Endothelial cell of umbilical vein (primary cell): ENCODE results near the gene PRR14. TPM values are rescaled to one million over a fixed set of nuclear protein-coding genes. Genes with fewer than 3 reads are reported as not detected.
"Not testable (repeated sequence)": the region's sequence is repeated elsewhere in the genome, so short reads cannot be mapped to it uniquely, and the experiment has no call there.

ENCODE experiments used
- BruUV-seq: library from RNA; stranded (reverse); fragments of 400-500 nt; replicated peaks from 2 replicates; lab custom pipeline; 2021; lab: Mats Ljungman, UMichigan
- CTCF ChIA-PET: fragments of 300-600, 350-600 bp; sonication (Branson Sonifier 250); formaldehyde crosslinking; loops from one replicate; lab custom pipeline; 2021; ENCODE audit warnings: antibody characterized with exemption, inconsistent platforms; lab: Charles Lee
- POLR2A ChIA-PET: fragments of 300-600, 350-600 bp; sonication (Branson Sonifier 250); formaldehyde crosslinking; loops from one replicate; lab custom pipeline; 2021; ENCODE audit warnings: antibody characterized with exemption, inconsistent platforms; lab: Charles Lee
- DNase-seq: peaks from one replicate; pipeline ENCODE4 v3.0.0-alpha.2; 2011; ENCODE audit warnings: low read depth, low spot score
- FAIRE-seq: peaks from 2 replicates; lab custom pipeline; 2011; peaks lifted over from hg19 to GRCh38; lab: Jason Lieb, UNC
- H2AFZ ChIP-seq: 2 replicates; pipeline ENCODE4 v1.6.0; 2012; ENCODE audit warnings: low read depth, low read length, control low read depth, inconsistent platforms
- H3K27ac ChIP-seq: 2 replicates; pipeline ENCODE4 v1.5.1; 2011; ENCODE audit warnings: low read depth, mild to moderate bottlenecking, control low read depth, low read length, moderate library complexity; ENCODE audit not compliant: insufficient read depth
- H3K27me3 ChIP-seq, 2 experiments: 2 replicates each; pipeline versions ENCODE4 v1.6.0 to v1.6.1; 2011; ENCODE audit warnings: low read length in 2 of 2, mixed read lengths in 1 of 2; ENCODE audit not compliant: control insufficient read depth in 2 of 2, insufficient read depth in 2 of 2
- H3K36me3 ChIP-seq, 2 experiments: 2 replicates in 1 of 2; 3 replicates in 1 of 2; pipeline ENCODE4 v1.5.1; 2011; ENCODE audit warnings: low read length in 2 of 2, mild to moderate bottlenecking in 1 of 2, moderate library complexity in 1 of 2; ENCODE audit not compliant: control insufficient read depth in 2 of 2, insufficient read depth in 2 of 2; ENCODE audit errors: extremely low read depth in 1 of 2
- H3K4me1 ChIP-seq: 3 replicates; pipeline ENCODE4 v1.5.1; 2011; ENCODE audit warnings: mild to moderate bottlenecking, low read length; ENCODE audit not compliant: control insufficient read depth, insufficient read depth; ENCODE audit errors: extremely low read depth
- H3K4me2 ChIP-seq: 2 replicates; pipeline ENCODE4 v1.6.1; 2011; ENCODE audit warnings: low read length, control low read depth, mixed read lengths; ENCODE audit not compliant: insufficient read depth
- H3K4me3 ChIP-seq, 3 experiments: fragments of 200-600 bp in 1 of 3; sonication (generic), shearing (Covaris generic) in 1 of 3; replicated peaks in 1 of 3; 2 replicates each; pipeline ENCODE4 v1.5.1; 2011 to 2016; ENCODE audit warnings: control low read depth in 3 of 3, low read length in 3 of 3, mild to moderate bottlenecking in 2 of 3, inconsistent platforms in 1 of 3, low read depth in 1 of 3, moderate library complexity in 1 of 3; ENCODE audit not compliant: insufficient read depth in 1 of 3
- H3K79me2 ChIP-seq: 2 replicates; pipeline ENCODE4 v1.6.0; 2012; ENCODE audit warnings: low read length, inconsistent platforms; ENCODE audit not compliant: control insufficient read depth, insufficient read depth
- H3K9ac ChIP-seq: replicated peaks from 2 replicates; pipeline ENCODE3; 2011; ENCODE audit warnings: low read length, control low read depth; ENCODE audit not compliant: insufficient read depth; ENCODE audit errors: extremely low read depth
- H3K9me1 ChIP-seq: replicated peaks from 3 replicates; pipeline ENCODE4 v1.6.0; 2011; ENCODE audit warnings: mild to moderate bottlenecking, low read length; ENCODE audit not compliant: control insufficient read depth, insufficient read depth; ENCODE audit errors: extremely low read depth
- H3K9me3 ChIP-seq: replicated peaks from 2 replicates; pipeline ENCODE4 v1.5.1; 2012; ENCODE audit warnings: low read length, inconsistent platforms; ENCODE audit not compliant: control insufficient read depth, insufficient read depth
- H4K20me1 ChIP-seq: replicated peaks from 2 replicates; pipeline ENCODE3; 2011; ENCODE audit warnings: mild to moderate bottlenecking, low read length; ENCODE audit not compliant: control insufficient read depth, insufficient read depth; ENCODE audit errors: extremely low read depth
- CTCF ChIP-seq, 2 donors: IDR thresholded peaks; 1 replicate in 1 of 2; 2 replicates in 1 of 2; pipeline ENCODE4 v1.5.1; 2011; ENCODE audit warnings: low read length in 2 of 2, mild to moderate bottlenecking in 2 of 2, moderate library complexity in 2 of 2, control low read depth in 1 of 2, inconsistent platforms in 1 of 2, low read depth in 1 of 2; ENCODE audit not compliant: insufficient read depth in 1 of 2; ENCODE audit errors: extremely low read depth in 1 of 2
- EZH2 ChIP-seq: IDR thresholded peaks from 2 replicates; pipeline ENCODE4 v1.6.1; 2012; ENCODE audit warnings: borderline replicate concordance, low read depth, mild to moderate bottlenecking, moderate library complexity, low read length, inconsistent platforms; ENCODE audit not compliant: severe bottlenecking
- FOS ChIP-seq: IDR thresholded peaks from 2 replicates; pipeline ENCODE4 v1.6.1; 2011; ENCODE audit warnings: mild to moderate bottlenecking, low read length, moderate library complexity, borderline replicate concordance; ENCODE audit not compliant: insufficient read depth
- GATA2 ChIP-seq: IDR thresholded peaks from 2 replicates; pipeline ENCODE4 v1.7.0; 2011; ENCODE audit warnings: low read depth, mild to moderate bottlenecking, moderate library complexity, mixed read lengths, low read length; ENCODE audit not compliant: insufficient read length, insufficient read depth
- JUN ChIP-seq: IDR thresholded peaks from 2 replicates; pipeline ENCODE4 v1.6.1; 2011; ENCODE audit warnings: borderline replicate concordance, low read depth; ENCODE audit not compliant: insufficient read length, insufficient read depth
- MYC ChIP-seq: IDR thresholded peaks from one replicate; pipeline ENCODE4 v1.6.1; 2011; ENCODE audit warnings: mild to moderate bottlenecking, low read depth, low read length
- POLR2A ChIP-seq: IDR thresholded peaks from 2 replicates; pipeline ENCODE4 v1.6.1; 2012; ENCODE audit warnings: low read depth, mild to moderate bottlenecking, control low read depth, low read length
- POLR2AphosphoS5 ChIP-seq: IDR thresholded peaks from 2 replicates; pipeline ENCODE4 v1.6.1; 2012; ENCODE audit warnings: low read depth, mild to moderate bottlenecking, control low read depth, low read length, moderate library complexity; ENCODE audit not compliant: insufficient read depth
- dilution Hi-C: fragments of 300-500 bp; cut with MboI; formaldehyde crosslinking; loops from one replicate; pipeline ENCODE4 v1.15.0; 2019; ENCODE audit warnings: low sequenced_read_pairs; ENCODE audit not compliant: extremely low pct_ligation_motif_present
- intact Hi-C: fragments of 100-400 bp; cut with micrococcal nuclease; formaldehyde crosslinking; loops from one replicate; pipeline ENCODE4 v1.10.0; 2022
- polyA plus RNA-seq, 4 experiments: library from polyadenylated mRNA; depleted of rRNA in 3 of 4; stranded (reverse) in 3 of 4; unstranded in 1 of 4; fragments of >200 nt; gene quantifications; 2 replicates each; pipeline versions ENCODE4 v1.2.1 to v1.2.3, GENCODE V29; 2011 to 2012; ENCODE audit warnings: missing spikeins in 1 of 4
- total RNA-seq: library from RNA; stranded (reverse); gene quantifications from 2 replicates; pipeline ENCODE4 v1.2.3, GENCODE V29; 2021
- TF ChIP-seq, protein P1 (sequence below): IDR thresholded peaks from 2 replicates; pipeline ENCODE4 v1.6.1; 2011; ENCODE audit not compliant: insufficient read depth, insufficient read length

Gene PRR14
- total and polyA plus RNA-seq, 2 donors (not counting 3 experiments of a cell fraction or from before 2014, with no cell fraction given), result 17.0 to 70.0 TPM

GRCh38 chr16:30636599-30636998 is 14.2 kb upstream of the PRR14 start:
- Histone ChIP-seq H3K9me3 (no peaks in the 10 kb centered on the region), H3K4me1 (peaks cover 6% of the 10 kb centered on the region), H3K4me3 (no peak overlapping the region), H3K79me2 (peaks cover 3% of the 10 kb centered on the region), H3K4me2 (no peak overlapping the region), H4K20me1 (no peaks in the 10 kb centered on the region), H3K27ac (no peak overlapping the region), H3K9ac (no peak overlapping the region), H2AFZ (no peak overlapping the region), H3K36me3 (no peaks in the 10 kb centered on the region), H3K27me3 (no peaks in the 10 kb centered on the region), H3K9me1 (no peaks in the 10 kb centered on the region)
- ChIA-PET POLR2A (interaction anchor here (0.5 to 0.7 kb wide), 2 partner anchors 211 to 514 kb away, joined by 4 to 6 read pairs; no protein-coding TSS in a partner anchor), CTCF (interaction anchor here (1.9 kb wide), 1 partner anchor 206 kb away, joined by 11 read pairs; the partner anchor contains the start of gene DCTPP1)
- dilution Hi-C loops (no loop called here), intact Hi-C loops (no loop called here)
- FAIRE-seq (no peak), DNase-seq (no peak)
- BruUV-seq, result no TSS peak
- TF ChIP-seq POLR2AphosphoS5, result no peak
- TF ChIP-seq GATA2, result no peak
- TF ChIP-seq MYC, result no peak
- no peak for TF ChIP-seq FOS
- TF ChIP-seq, protein P1, sequence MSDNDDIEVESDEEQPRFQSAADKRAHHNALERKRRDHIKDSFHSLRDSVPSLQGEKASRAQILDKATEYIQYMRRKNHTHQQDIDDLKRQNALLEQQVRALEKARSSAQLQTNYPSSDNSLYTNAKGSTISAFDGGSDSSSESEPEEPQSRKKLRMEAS, result no peak
- no peak for TF ChIP-seq EZH2
- TF ChIP-seq CTCF (IDR thresholded peaks at IDR 0.05; ENCODE audit: extremely low read depth in 1 of 2, insufficient read depth in 1 of 2, low read depth in 1 of 2, low read length in 2 of 2), result no peak
- TF ChIP-seq POLR2A, result no peak
- no peak for TF ChIP-seq JUN

GRCh38 chr16:30637139-30637538 is 13.6 kb upstream of the PRR14 start:
- BruUV-seq, H3K4me2 ChIP-seq, DNase-seq, H3K4me3 ChIP-seq, H3K27me3 ChIP-seq, H3K9ac ChIP-seq, H3K4me1 ChIP-seq, H3K27ac ChIP-seq, H3K9me3 ChIP-seq, H3K36me3 ChIP-seq, H3K9me1 ChIP-seq, intact Hi-C loops, H4K20me1 ChIP-seq, dilution Hi-C loops, FAIRE-seq, H2AFZ ChIP-seq, H3K79me2 ChIP-seq: not testable (repeated sequence)
- ChIA-PET POLR2A (interaction anchor here (0.6 to 0.7 kb wide), 2 partner anchors 496 to 515 kb away, joined by 5 to 6 read pairs; no protein-coding TSS in a partner anchor), CTCF (interaction anchor here (0.9 to 2.5 kb wide), 6 partner anchors 8 to 228 kb away, joined by 3 to 11 read pairs (median 6); partner anchors contain the start of genes DCTPP1 and PRR14)
